HepG2 (cell line): ENCODE results near the gene ACVR1B. TPM values are rescaled to one million over a fixed set of nuclear protein-coding genes. Genes with fewer than 3 reads are reported as not detected.
A peak's percentile ranks its signal among the peaks of the same experiment; 100 is the strongest.

Experiments
- ATAC-seq: fragments of 200-7000 bp; cut with Tn5 transposase; 3 replicates; pipeline ENCODE4 v1.9.1; 2020; ENCODE audit warnings: mild to moderate bottlenecking, moderate library complexity
- BruUV-seq: library from RNA; stranded (reverse); fragments of 400-500 nt; replicated peaks from 2 replicates; lab custom pipeline; 2021; lab: Mats Ljungman, UMichigan
- CTCF ChIA-PET: fragments of 300-600 bp; formaldehyde crosslinking; extraction: SDS; loops from one replicate; lab custom pipeline; 2021; ENCODE audit warnings: low total read pairs, inconsistent platforms, low intra/inter-chr PET ratio; lab: Yijun Ruan, JAX
- POLR2A ChIA-PET: fragments of 350-600 bp; sonication (Branson Sonifier 250); formaldehyde crosslinking; loops from one replicate; lab custom pipeline; 2020; ENCODE audit warnings: antibody characterized with exemption, inconsistent platforms; lab: Yijun Ruan, JAX
- DNase-seq: peaks from one replicate; pipeline ENCODE4 v3.0.0-alpha.2; 2015; ENCODE audit warnings: low spot score
- FAIRE-seq: peaks from 3 replicates; lab custom pipeline; 2011; peaks lifted over from hg19 to GRCh38; lab: Jason Lieb, UNC
- H2AFZ ChIP-seq: one replicate; pipeline ENCODE4 v1.6.1; 2011; ENCODE audit warnings: low read length, inconsistent platforms
- H3K27ac ChIP-seq: fragments of 300-600 bp; 3 replicates; pipeline ENCODE4 v1.8.0; 2011; ENCODE audit warnings: mixed run types, mild to moderate bottlenecking, mixed read lengths, low read length, inconsistent platforms; ENCODE audit not compliant: insufficient read depth; ENCODE audit errors: extremely low read length
- H3K27me3 ChIP-seq, 2 experiments: fragments of 200-600 bp in 1 of 2; 2 replicates in 1 of 2; 3 replicates in 1 of 2; pipeline versions ENCODE4 v1.6.0 to v1.8.0; 2011; ENCODE audit warnings: low read length in 2 of 2, mild to moderate bottlenecking in 2 of 2, moderate library complexity in 2 of 2, inconsistent platforms in 1 of 2; ENCODE audit not compliant: insufficient read depth in 2 of 2, control insufficient read depth in 1 of 2
- H3K36me3 ChIP-seq, 2 experiments: fragments of 200-600 bp in 1 of 2; replicated peaks in 1 of 2; 2 replicates in 1 of 2; 3 replicates in 1 of 2; pipeline versions ENCODE4 v1.5.1 to v1.8.0; 2011; ENCODE audit warnings: low read length in 2 of 2, inconsistent platforms in 1 of 2; ENCODE audit not compliant: insufficient read depth in 2 of 2, control insufficient read depth in 1 of 2
- H3K4me1 ChIP-seq: 2 replicates; pipeline ENCODE4 v1.5.1; 2012; ENCODE audit warnings: low read length, inconsistent platforms; ENCODE audit not compliant: insufficient read depth
- H3K4me2 ChIP-seq: 2 replicates; pipeline ENCODE4 v1.6.0; 2011; ENCODE audit warnings: low read depth, low read length, inconsistent platforms
- H3K4me3 ChIP-seq, 3 experiments: fragments of 200-600 bp in 1 of 3; sonication (generic), shearing (Covaris generic) in 1 of 3; replicated peaks in 1 of 3; 2 replicates each; pipeline ENCODE4 v1.5.1; 2011 to 2016; ENCODE audit warnings: low read length in 3 of 3, inconsistent platforms in 2 of 3, low read depth in 2 of 3, mild to moderate bottlenecking in 2 of 3, control low read depth in 1 of 3, mixed read lengths in 1 of 3; ENCODE audit not compliant: insufficient read depth in 1 of 3
- H3K79me2 ChIP-seq: one replicate; pipeline ENCODE4 v1.6.1; 2011; ENCODE audit warnings: low read length, inconsistent platforms; ENCODE audit not compliant: insufficient read depth
- H3K9ac ChIP-seq: 2 replicates; pipeline ENCODE4 v1.6.0; 2011; ENCODE audit warnings: mild to moderate bottlenecking, low read depth, low read length, inconsistent platforms; ENCODE audit not compliant: insufficient read depth
- H3K9me3 ChIP-seq: 2 replicates; pipeline ENCODE4 v1.5.1; 2012; ENCODE audit warnings: mild to moderate bottlenecking, low read length
- H4K20me1 ChIP-seq: 2 replicates; pipeline ENCODE4 v1.6.0; 2011; ENCODE audit warnings: inconsistent platforms, mild to moderate bottlenecking, low read length, moderate library complexity; ENCODE audit not compliant: insufficient read depth
- ARHGAP35 ChIP-seq: sonication (generic); formaldehyde crosslinking; IDR thresholded peaks from 2 replicates; pipeline ENCODE4 v1.9.0; 2022; ENCODE audit warnings: mild to moderate bottlenecking, inconsistent platforms, moderate library complexity, missing genetic modification reagents, borderline replicate concordance
- DPF2 ChIP-seq: sonication (generic); formaldehyde crosslinking; IDR thresholded peaks from 2 replicates; pipeline ENCODE4 v1.4.0; 2020; ENCODE audit warnings: mild to moderate bottlenecking, low read depth, missing genetic modification reagents, borderline replicate concordance
- MIXL1 ChIP-seq: IDR thresholded peaks from 2 replicates; pipeline ENCODE4 v1.6.1; 2016
- NCOR1 ChIP-seq: fragments of 200-600 bp; sonication (generic); IDR thresholded peaks from 2 replicates; pipeline ENCODE4 v1.7.0; 2017; ENCODE audit warnings: antibody characterized with exemption, low read length, borderline replicate concordance
- PHF20 ChIP-seq: sonication (generic); formaldehyde crosslinking; IDR thresholded peaks from 2 replicates; pipeline ENCODE4 v1.5.0; 2020; ENCODE audit warnings: mild to moderate bottlenecking, missing genetic modification reagents
- SP5 ChIP-seq: IDR thresholded peaks from 2 replicates; pipeline ENCODE4 v1.6.1; 2016; ENCODE audit warnings: low read depth, borderline replicate concordance
- YEATS4 ChIP-seq: sonication (generic); formaldehyde crosslinking; IDR thresholded peaks from 2 replicates; pipeline ENCODE4 v1.4.0; 2020; ENCODE audit warnings: missing genetic modification reagents, borderline replicate concordance
- WGBS: methylation state at CpG from one replicate; pipeline ENCODE4 v1.1.6; 2017; ENCODE audit warnings: low lambda C conversion rate; 5-methylcytosine and 5-hydroxymethylcytosine counted together
- in situ Hi-C: cut with HindIII; loops from 2 replicates; pipeline ENCODE4 v1.10.0; 2017; ENCODE audit warnings: low pct_unique_long_range_greater_than_20kb; ENCODE audit not compliant: extremely low pct_ligation_motif_present
- intact Hi-C: fragments of 100-400 bp; cut with micrococcal nuclease; formaldehyde crosslinking; loops from one replicate; pipeline ENCODE4 v1.10.0; 2022; ENCODE audit not compliant: unreplicated experiment
- polyA plus RNA-seq, 8 experiments: library from polyadenylated mRNA; depleted of rRNA in 3 of 8; stranded (reverse) in 7 of 8; unstranded in 1 of 8; fragments of >200 nt; fragmentation: Illumina TruSeq in 4 of 8; extraction: Trizol in 4 of 8; gene quantifications; 2 replicates each; pipeline versions ENCODE4 v1.2.1 to v1.2.3, GENCODE V29; 2011 to 2016; ENCODE audit warnings: low read depth in 4 of 8, missing spikeins in 1 of 8, mixed read lengths in 1 of 8; ENCODE audit not compliant: insufficient read depth in 1 of 8
- total RNA-seq, 5 experiments: library from RNA; depleted of rRNA; stranded (reverse); fragments of >200 nt; fragmentation: Illumina TruSeq; extraction: Trizol; gene quantifications; 2 replicates each; pipeline ENCODE4 v1.2.3, GENCODE V29; 2016; ENCODE audit warnings: low read depth in 1 of 5
- TF ChIP-seq, protein P1 (sequence below): sonication (generic); formaldehyde crosslinking; IDR thresholded peaks from 2 replicates; pipeline ENCODE4 v1.4.0; 2020; ENCODE audit warnings: missing genetic modification reagents
- TF ChIP-seq, protein P2 (sequence below): sonication (generic); formaldehyde crosslinking; IDR thresholded peaks from 2 replicates; pipeline ENCODE4 v1.5.0; 2020; ENCODE audit warnings: missing genetic modification reagents
- TF ChIP-seq, protein P3 (sequence below): IDR thresholded peaks from 2 replicates; pipeline ENCODE4 v1.6.1; 2016; ENCODE audit warnings: low read depth, control low read depth
- TF ChIP-seq, protein P4 (sequence below): sonication (generic); formaldehyde crosslinking; IDR thresholded peaks from 2 replicates; pipeline ENCODE4 v1.5.0; 2020; ENCODE audit warnings: missing genetic modification reagents, mild to moderate bottlenecking, borderline replicate concordance

ACVR1B gene
- total and polyA plus RNA-seq, 2 of the 13 experiments (the other 11 are each of a cell fraction or from before 2014, with no cell fraction given) = 8.9 to 12.1 TPM

DNA sequence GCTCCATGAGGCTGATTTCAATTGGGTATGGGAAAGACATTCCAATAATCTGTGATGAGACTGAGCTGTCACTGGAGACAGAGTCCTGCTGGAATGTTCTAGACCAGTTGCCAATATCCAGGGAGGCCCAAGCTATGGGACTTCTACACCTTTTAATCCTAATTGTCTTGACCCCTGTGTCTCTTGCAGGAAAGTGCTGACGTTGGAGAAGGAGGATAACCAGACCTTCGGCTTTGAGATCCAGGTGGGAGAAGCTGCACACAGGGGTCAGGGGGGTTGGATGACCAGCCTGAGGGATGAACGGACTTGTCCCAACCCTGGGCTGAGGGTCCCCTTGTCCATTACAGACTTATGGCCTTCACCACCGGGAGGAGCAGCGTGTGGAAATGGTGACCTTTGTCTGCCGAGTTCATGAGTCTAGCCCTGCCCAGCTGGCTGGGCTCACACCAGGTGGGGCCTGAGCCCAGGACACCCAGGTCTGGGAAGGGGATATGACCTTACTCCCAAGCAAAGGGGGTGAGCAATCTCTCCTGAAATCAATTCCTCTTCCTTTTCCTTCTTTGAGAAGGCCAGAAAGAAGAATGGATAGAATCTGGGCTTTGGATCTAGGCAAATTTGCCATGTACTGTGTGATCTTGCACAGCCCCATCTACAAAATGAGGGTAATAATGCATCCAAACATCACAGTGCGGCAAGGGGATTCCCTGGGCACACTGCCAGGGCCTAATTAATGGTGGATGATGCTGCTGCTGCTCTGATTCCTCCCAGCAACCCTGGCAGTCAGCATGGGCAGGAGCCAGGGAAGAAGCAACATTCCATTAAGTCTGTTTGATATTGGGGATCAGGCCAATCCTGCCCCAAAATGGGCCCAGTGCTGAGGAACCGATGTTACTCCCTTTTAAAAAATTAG lies 59.4 kb downstream of the ACVR1B start:
- ATAC-seq = peak; percentile 57
- in situ Hi-C loops (no loop called here), intact Hi-C loops (no loop called here)
- WGBS = 13% methylated on average over 4 of the region's 8 CpGs
- ChIA-PET POLR2A (interaction anchor here (0.7 to 3.2 kb wide), 8 partner anchors 8 to 72 kb away, joined by 3 to 45 read pairs (median 8); partner anchors contain the start of gene NR4A1), CTCF (interaction anchor here (0.7 kb wide), 1 partner anchor 10 kb away, joined by 3 read pairs; no protein-coding TSS in a partner anchor)
- peak overlapping the region; percentile 62 for H3K27ac ChIP-seq
- peak; percentile 83 for FAIRE-seq
- H3K9me3 ChIP-seq = no peaks in the 10 kb centered on the region
- no peak overlapping the region for H2AFZ ChIP-seq
- TSS peak; percentile 76 for BruUV-seq
- H3K4me3 ChIP-seq = peak overlapping the region; percentile 19 to 64 (median 50)
- H3K27me3 ChIP-seq = 0 out of 5 replicates have a peak, but pooled peaks cover 0 to 1% of the 10 kb centered on the region in 2 experiments
- H3K79me2 ChIP-seq = no peaks in the 10 kb centered on the region
- peaks cover 46% of the 10 kb centered on the region for H3K4me1 ChIP-seq
- peak; percentile 50 for DNase-seq
- peaks cover 4 to 6% of the 10 kb centered on the region in 2 experiments; a peak in 2 of 5 replicates for H3K36me3 ChIP-seq
- H3K9ac ChIP-seq = peak overlapping the region; percentile 66
- H3K4me2 ChIP-seq = peak overlapping the region; percentile 86
- H4K20me1 ChIP-seq = no peaks in the 10 kb centered on the region
- TF ChIP-seq YEATS4 (CRISPR knock-in tag) (no peak; the same call in 1 of the 2 replicates), ARHGAP35 (CRISPR knock-in tag) (no peak), SP5 (peak; percentile 41; the same call in 1 of the 2 replicates), PHF20 (peak; percentile 15; the same call in 1 of the 2 replicates), MIXL1 (CRISPR knock-in tag) (0 out of 2 replicates have a peak, but pooled peaks have one; percentile 8), NCOR1 (peak; percentile 68), DPF2 (CRISPR knock-in tag) (no peak; the same call in 1 of the 2 replicates)
- TF ChIP-seq, protein P1, sequence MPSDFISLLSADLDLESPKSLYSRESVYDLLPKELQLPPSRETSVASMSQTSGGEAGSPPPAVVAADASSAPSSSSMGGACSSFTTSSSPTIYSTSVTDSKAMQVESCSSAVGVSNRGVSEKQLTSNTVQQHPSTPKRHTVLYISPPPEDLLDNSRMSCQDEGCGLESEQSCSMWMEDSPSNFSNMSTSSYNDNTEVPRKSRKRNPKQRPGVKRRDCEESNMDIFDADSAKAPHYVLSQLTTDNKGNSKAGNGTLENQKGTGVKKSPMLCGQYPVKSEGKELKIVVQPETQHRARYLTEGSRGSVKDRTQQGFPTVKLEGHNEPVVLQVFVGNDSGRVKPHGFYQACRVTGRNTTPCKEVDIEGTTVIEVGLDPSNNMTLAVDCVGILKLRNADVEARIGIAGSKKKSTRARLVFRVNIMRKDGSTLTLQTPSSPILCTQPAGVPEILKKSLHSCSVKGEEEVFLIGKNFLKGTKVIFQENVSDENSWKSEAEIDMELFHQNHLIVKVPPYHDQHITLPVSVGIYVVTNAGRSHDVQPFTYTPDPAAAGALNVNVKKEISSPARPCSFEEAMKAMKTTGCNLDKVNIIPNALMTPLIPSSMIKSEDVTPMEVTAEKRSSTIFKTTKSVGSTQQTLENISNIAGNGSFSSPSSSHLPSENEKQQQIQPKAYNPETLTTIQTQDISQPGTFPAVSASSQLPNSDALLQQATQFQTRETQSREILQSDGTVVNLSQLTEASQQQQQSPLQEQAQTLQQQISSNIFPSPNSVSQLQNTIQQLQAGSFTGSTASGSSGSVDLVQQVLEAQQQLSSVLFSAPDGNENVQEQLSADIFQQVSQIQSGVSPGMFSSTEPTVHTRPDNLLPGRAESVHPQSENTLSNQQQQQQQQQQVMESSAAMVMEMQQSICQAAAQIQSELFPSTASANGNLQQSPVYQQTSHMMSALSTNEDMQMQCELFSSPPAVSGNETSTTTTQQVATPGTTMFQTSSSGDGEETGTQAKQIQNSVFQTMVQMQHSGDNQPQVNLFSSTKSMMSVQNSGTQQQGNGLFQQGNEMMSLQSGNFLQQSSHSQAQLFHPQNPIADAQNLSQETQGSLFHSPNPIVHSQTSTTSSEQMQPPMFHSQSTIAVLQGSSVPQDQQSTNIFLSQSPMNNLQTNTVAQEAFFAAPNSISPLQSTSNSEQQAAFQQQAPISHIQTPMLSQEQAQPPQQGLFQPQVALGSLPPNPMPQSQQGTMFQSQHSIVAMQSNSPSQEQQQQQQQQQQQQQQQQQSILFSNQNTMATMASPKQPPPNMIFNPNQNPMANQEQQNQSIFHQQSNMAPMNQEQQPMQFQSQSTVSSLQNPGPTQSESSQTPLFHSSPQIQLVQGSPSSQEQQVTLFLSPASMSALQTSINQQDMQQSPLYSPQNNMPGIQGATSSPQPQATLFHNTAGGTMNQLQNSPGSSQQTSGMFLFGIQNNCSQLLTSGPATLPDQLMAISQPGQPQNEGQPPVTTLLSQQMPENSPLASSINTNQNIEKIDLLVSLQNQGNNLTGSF = no peak
- TF ChIP-seq, protein P2, sequence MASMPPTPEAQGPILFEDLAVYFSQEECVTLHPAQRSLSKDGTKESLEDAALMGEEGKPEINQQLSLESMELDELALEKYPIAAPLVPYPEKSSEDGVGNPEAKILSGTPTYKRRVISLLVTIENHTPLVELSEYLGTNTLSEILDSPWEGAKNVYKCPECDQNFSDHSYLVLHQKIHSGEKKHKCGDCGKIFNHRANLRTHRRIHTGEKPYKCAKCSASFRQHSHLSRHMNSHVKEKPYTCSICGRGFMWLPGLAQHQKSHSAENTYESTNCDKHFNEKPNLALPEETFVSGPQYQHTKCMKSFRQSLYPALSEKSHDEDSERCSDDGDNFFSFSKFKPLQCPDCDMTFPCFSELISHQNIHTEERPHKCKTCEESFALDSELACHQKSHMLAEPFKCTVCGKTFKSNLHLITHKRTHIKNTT (CRISPR knock-in tag) = no peak
- TF ChIP-seq, protein P3, sequence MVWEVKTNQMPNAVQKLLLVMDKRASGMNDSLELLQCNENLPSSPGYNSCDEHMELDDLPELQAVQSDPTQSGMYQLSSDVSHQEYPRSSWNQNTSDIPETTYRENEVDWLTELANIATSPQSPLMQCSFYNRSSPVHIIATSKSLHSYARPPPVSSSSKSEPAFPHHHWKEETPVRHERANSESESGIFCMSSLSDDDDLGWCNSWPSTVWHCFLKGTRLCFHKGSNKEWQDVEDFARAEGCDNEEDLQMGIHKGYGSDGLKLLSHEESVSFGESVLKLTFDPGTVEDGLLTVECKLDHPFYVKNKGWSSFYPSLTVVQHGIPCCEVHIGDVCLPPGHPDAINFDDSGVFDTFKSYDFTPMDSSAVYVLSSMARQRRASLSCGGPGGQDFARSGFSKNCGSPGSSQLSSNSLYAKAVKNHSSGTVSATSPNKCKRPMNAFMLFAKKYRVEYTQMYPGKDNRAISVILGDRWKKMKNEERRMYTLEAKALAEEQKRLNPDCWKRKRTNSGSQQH (CRISPR knock-in tag) = no peak
- TF ChIP-seq, protein P4, sequence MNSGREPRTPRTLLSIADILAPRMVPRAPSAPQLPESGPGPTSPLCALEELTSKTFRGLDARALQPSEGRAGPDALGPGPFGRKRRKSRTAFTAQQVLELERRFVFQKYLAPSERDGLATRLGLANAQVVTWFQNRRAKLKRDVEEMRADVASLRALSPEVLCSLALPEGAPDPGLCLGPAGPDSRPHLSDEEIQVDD (CRISPR knock-in tag) = no peak
